ENCODE results near the gene FGD5.

DNA sequence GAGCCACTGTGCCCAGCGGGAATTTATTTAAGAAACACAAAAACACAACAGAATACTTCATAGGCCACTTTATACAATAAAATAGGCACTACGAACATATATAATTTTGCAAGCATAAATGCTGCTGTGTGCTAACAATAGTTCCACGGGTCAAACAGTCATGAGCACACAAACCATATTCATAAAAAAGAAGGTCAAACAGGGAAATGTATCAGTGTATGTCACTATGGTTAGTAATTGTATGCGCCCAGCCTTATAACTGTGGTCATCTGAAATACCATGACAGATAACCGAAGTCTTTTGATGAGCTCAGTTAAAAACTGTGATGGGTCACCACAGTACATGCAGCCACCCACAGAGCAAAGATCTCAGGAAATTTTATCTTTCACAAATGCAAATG, 90.5 kb downstream of the FGD5 start:
- TF ChIP-seq, protein P1, sequence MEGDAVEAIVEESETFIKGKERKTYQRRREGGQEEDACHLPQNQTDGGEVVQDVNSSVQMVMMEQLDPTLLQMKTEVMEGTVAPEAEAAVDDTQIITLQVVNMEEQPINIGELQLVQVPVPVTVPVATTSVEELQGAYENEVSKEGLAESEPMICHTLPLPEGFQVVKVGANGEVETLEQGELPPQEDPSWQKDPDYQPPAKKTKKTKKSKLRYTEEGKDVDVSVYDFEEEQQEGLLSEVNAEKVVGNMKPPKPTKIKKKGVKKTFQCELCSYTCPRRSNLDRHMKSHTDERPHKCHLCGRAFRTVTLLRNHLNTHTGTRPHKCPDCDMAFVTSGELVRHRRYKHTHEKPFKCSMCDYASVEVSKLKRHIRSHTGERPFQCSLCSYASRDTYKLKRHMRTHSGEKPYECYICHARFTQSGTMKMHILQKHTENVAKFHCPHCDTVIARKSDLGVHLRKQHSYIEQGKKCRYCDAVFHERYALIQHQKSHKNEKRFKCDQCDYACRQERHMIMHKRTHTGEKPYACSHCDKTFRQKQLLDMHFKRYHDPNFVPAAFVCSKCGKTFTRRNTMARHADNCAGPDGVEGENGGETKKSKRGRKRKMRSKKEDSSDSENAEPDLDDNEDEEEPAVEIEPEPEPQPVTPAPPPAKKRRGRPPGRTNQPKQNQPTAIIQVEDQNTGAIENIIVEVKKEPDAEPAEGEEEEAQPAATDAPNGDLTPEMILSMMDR (IDR thresholded peaks at IDR 0.05) = no peak
- no peak for TF ChIP-seq ZFX (IDR thresholded peaks at IDR 0.05; ENCODE audit: borderline replicate concordance)
